ENCODE measurements around the gene PET117. TPM values are rescaled to one million over a fixed set of nuclear protein-coding genes. Genes with fewer than 3 reads are reported as not detected.
"Not testable (repeated sequence)": the region's sequence is repeated elsewhere in the genome, so short reads cannot be mapped to it uniquely, and the experiment has no call there.

PET117 gene
- total and polyA plus RNA-seq, 7 experiments from 2014 or later: 9.0 to 44.7 (median 17.2) TPM

- ATAC-seq: not testable (repeated sequence)
- peak overlapping the region in 8 of 9 donors; percentile 5 to 91 (median 34) for H3K27ac Mint-ChIP-seq
Measured at GRCh38 chr20:18128574-18128973, 9.1 kb upstream of the PET117 start.

GRCh38 chr20:18132663-18133062 is 5.0 kb upstream of the PET117 start:
- H3K27me3 Mint-ChIP-seq: peaks cover 0 to 13% (median 0%) of the 10 kb centered on the region in 5 donors
- H3K27me3 ChIP-seq (ENCODE audit: control insufficient read depth in 2 of 2, insufficient read depth in 2 of 2, low read length in 2 of 2): no peaks in the 10 kb centered on the region
- H3K27ac Mint-ChIP-seq: no peak overlapping the region
- H3K36me3 Mint-ChIP-seq: peaks cover 0 to 9% (median 0%) of the 10 kb centered on the region in 5 donors
- ATAC-seq (no peak), DNase-seq (no peak)
- no peak overlapping the region for H3K4me3 Mint-ChIP-seq
- no peaks in the 10 kb centered on the region for H3K36me3 ChIP-seq (ENCODE audit: control insufficient read depth in 2 of 3, insufficient read depth in 3 of 3, low read length in 3 of 3)
- intact Hi-C loops (cut with micrococcal nuclease): loop anchor here in 1 of 2 donors (10.0 kb wide), 2 partner anchors 628 to 662 kb away; no protein-coding TSS in a partner anchor
- H3K4me3 ChIP-seq (ENCODE audit: low read length): no peak overlapping the region
- POLR2A ChIA-PET: no interaction called here
- no peaks in the 10 kb centered on the region for H3K9me3 ChIP-seq (ENCODE audit: control insufficient read depth in 2 of 3, low read length in 3 of 3)
- CTCF ChIA-PET: no interaction called here
- peaks cover 0 to 12% (median 6%) of the 10 kb centered on the region in 11 donors for H3K9me3 Mint-ChIP-seq
- H3K4me1 Mint-ChIP-seq: peaks cover 6 to 15% (median 12%) of the 10 kb centered on the region in 7 donors
- H3K4me1 ChIP-seq (ENCODE audit: control insufficient read depth in 2 of 2, insufficient read depth in 2 of 2, low read length in 2 of 2): no peaks in the 10 kb centered on the region
- H3K27ac ChIP-seq (ENCODE audit: low read depth, low read length): no peak overlapping the region

More at GRCh38 chr20:18128574-18128973, 9.1 kb upstream of the PET117 start:
- H3K27me3 ChIP-seq (ENCODE audit: control insufficient read depth in 2 of 2, insufficient read depth in 2 of 2, low read length in 2 of 2); CTCF ChIA-PET; H3K4me1 ChIP-seq (ENCODE audit: control insufficient read depth in 2 of 2, insufficient read depth in 2 of 2, low read length in 2 of 2); H3K36me3 ChIP-seq (ENCODE audit: control insufficient read depth in 2 of 3, insufficient read depth in 3 of 3, low read length in 3 of 3); H3K4me1 Mint-ChIP-seq; POLR2A ChIA-PET; H3K9me3 ChIP-seq (ENCODE audit: control insufficient read depth in 2 of 3, low read length in 3 of 3); H3K27ac ChIP-seq (ENCODE audit: low read depth, low read length); H3K4me3 ChIP-seq (ENCODE audit: low read length); intact Hi-C loops (cut with micrococcal nuclease); H3K36me3 Mint-ChIP-seq: not testable (repeated sequence)
- Mint-ChIP-seq H3K27me3 (peaks cover 0 to 21% (median 0%) of the 10 kb centered on the region in 5 donors), H3K9me3 (peaks cover 0 to 15% (median 6%) of the 10 kb centered on the region in 11 donors), H3K4me3 (peak overlapping the region in 3 of 10 donors; percentile 5 to 15 (median 8))
- DNase-seq: peak in 5 of 9 donors; percentile 8 to 30 (median 12)

GRCh38 chr20:18133962-18134361 is 3.7 kb upstream of the PET117 start:
- Histone ChIP-seq H3K9me3 (ENCODE audit: control insufficient read depth in 2 of 3, low read length in 3 of 3) (no peaks in the 10 kb centered on the region), H3K27me3 (ENCODE audit: control insufficient read depth in 2 of 2, insufficient read depth in 2 of 2, low read length in 2 of 2) (no peaks in the 10 kb centered on the region), H3K27ac (ENCODE audit: low read depth, low read length) (no peak overlapping the region), H3K4me1 (ENCODE audit: control insufficient read depth in 2 of 2, insufficient read depth in 2 of 2, low read length in 2 of 2) (peaks cover 3 to 6% of the 10 kb centered on the region in 2 donors), H3K4me3 (ENCODE audit: low read length) (no peak overlapping the region), H3K36me3 (ENCODE audit: control insufficient read depth in 2 of 3, insufficient read depth in 3 of 3, low read length in 3 of 3) (no peaks in the 10 kb centered on the region)
- H3K4me1 Mint-ChIP-seq: peaks cover 6 to 13% (median 10%) of the 10 kb centered on the region in 7 donors
- no peak for DNase-seq
- H3K27me3 Mint-ChIP-seq: peaks cover 0 to 13% (median 0%) of the 10 kb centered on the region in 5 donors
- ATAC-seq: no peak
- H3K9me3 Mint-ChIP-seq: peaks cover 0 to 6% (median 0%) of the 10 kb centered on the region in 11 donors
- ChIA-PET CTCF (interaction anchor here (0.6 kb wide), 1 partner anchor 355 kb away, joined by 4 read pairs; no protein-coding TSS in a partner anchor), POLR2A (no interaction called here)
- peaks cover 0 to 8% (median 0%) of the 10 kb centered on the region in 5 donors for H3K36me3 Mint-ChIP-seq
- intact Hi-C loops (cut with micrococcal nuclease): loop anchor here in 1 of 2 donors (10.0 kb wide), 2 partner anchors 629 to 661 kb away; no protein-coding TSS in a partner anchor
- H3K4me3 Mint-ChIP-seq: no peak overlapping the region
- H3K27ac Mint-ChIP-seq: peak overlapping the region in 1 of 9 donors; percentile 1

- ATAC-seq: no peak
- H3K27ac ChIP-seq (ENCODE audit: low read depth, low read length): peak overlapping the region; percentile 89
- peak overlapping the region; percentile 9 to 92 (median 76) for H3K27ac Mint-ChIP-seq
- H3K4me1 Mint-ChIP-seq: peaks cover 25 to 45% (median 31%) of the 10 kb centered on the region in 7 donors
- H3K27me3 Mint-ChIP-seq: peaks cover 0 to 4% (median 0%) of the 10 kb centered on the region in 5 donors
- ChIA-PET CTCF (interaction anchor here (0.6 to 0.9 kb wide), 2 partner anchors 149 to 565 kb away, joined by 4 to 5 read pairs; no protein-coding TSS in a partner anchor), POLR2A (interaction anchor here (0.6 to 2.0 kb wide), 12 partner anchors 8 to 1914 kb away, joined by 3 to 23 read pairs (median 4); partner anchors contain the start of genes CFAP61, CRNKL1, SEC23B and SNX5)
- H3K36me3 ChIP-seq (ENCODE audit: control insufficient read depth in 2 of 3, insufficient read depth in 3 of 3, low read length in 3 of 3): peaks cover 0 to 8% (median 0%) of the 10 kb centered on the region in 3 experiments
- peaks cover 13 to 15% of the 10 kb centered on the region in 2 donors for H3K4me1 ChIP-seq (ENCODE audit: control insufficient read depth in 2 of 2, insufficient read depth in 2 of 2, low read length in 2 of 2)
- H3K36me3 Mint-ChIP-seq: peaks cover 4 to 14% (median 9%) of the 10 kb centered on the region in 5 donors
- no peaks in the 10 kb centered on the region for H3K9me3 Mint-ChIP-seq
- no peak for DNase-seq
- H3K9me3 ChIP-seq (ENCODE audit: control insufficient read depth in 2 of 3, low read length in 3 of 3): no peaks in the 10 kb centered on the region
- H3K4me3 ChIP-seq (ENCODE audit: low read length): peak overlapping the region; percentile 99
- H3K4me3 Mint-ChIP-seq: peak overlapping the region; percentile 76 to 92 (median 88)
- no peaks in the 10 kb centered on the region for H3K27me3 ChIP-seq (ENCODE audit: control insufficient read depth in 2 of 2, insufficient read depth in 2 of 2, low read length in 2 of 2)
- intact Hi-C loops (cut with micrococcal nuclease): loop anchor here (1.0 to 10.0 kb wide), 6 partner anchors 569 to 1915 kb away; partner anchors contain the start of genes SNRPB2 (in 2 of the 2), CFAP61 (in 1 of the 2), CRNKL1 (in 1 of the 2) and NAA20 (in 1 of the 2)
Measured at GRCh38 chr20:18138266-18138582, 561 bp downstream of the PET117 start.

- H3K27me3 ChIP-seq (ENCODE audit: control insufficient read depth in 2 of 2, insufficient read depth in 2 of 2, low read length in 2 of 2): no peaks in the 10 kb centered on the region
- intact Hi-C loops (cut with micrococcal nuclease): loop anchor here (1.0 to 10.0 kb wide), 6 partner anchors 570 to 1914 kb away; partner anchors contain the start of genes SNRPB2 (in 2 of the 2), CFAP61 (in 1 of the 2), CRNKL1 (in 1 of the 2) and NAA20 (in 1 of the 2)
- Mint-ChIP-seq H3K4me3 (peak overlapping the region; percentile 76 to 92 (median 88)), H3K36me3 (peaks cover 4 to 14% (median 9%) of the 10 kb centered on the region in 5 donors), H3K9me3 (no peaks in the 10 kb centered on the region), H3K4me1 (peaks cover 25 to 48% (median 31%) of the 10 kb centered on the region in 7 donors), H3K27ac (peak overlapping the region; percentile 9 to 92 (median 76)), H3K27me3 (peaks cover 0 to under 1% (median 0%) of the 10 kb centered on the region in 5 donors)
- CTCF ChIA-PET: interaction anchor here (0.9 kb wide), 1 partner anchor 148 kb away, joined by 5 read pairs; no protein-coding TSS in a partner anchor
- POLR2A ChIA-PET: interaction anchor here (0.6 to 2.0 kb wide), 10 partner anchors 7 to 1914 kb away, joined by 3 to 23 read pairs (median 4); partner anchors contain the start of genes CFAP61, CRNKL1, SEC23B and SNX5
- H3K9me3 ChIP-seq (ENCODE audit: control insufficient read depth in 2 of 3, low read length in 3 of 3): no peaks in the 10 kb centered on the region
- H3K36me3 ChIP-seq (ENCODE audit: control insufficient read depth in 2 of 3, insufficient read depth in 3 of 3, low read length in 3 of 3): peaks cover 0 to 11% (median 0%) of the 10 kb centered on the region in 3 experiments
- peak overlapping the region; percentile 89 for H3K27ac ChIP-seq (ENCODE audit: low read depth, low read length)
- DNase-seq (no peak), ATAC-seq (no peak)
- peak overlapping the region; percentile 99 for H3K4me3 ChIP-seq (ENCODE audit: low read length)
- peaks cover 13 to 15% of the 10 kb centered on the region in 2 donors for H3K4me1 ChIP-seq (ENCODE audit: control insufficient read depth in 2 of 2, insufficient read depth in 2 of 2, low read length in 2 of 2)
Measured at GRCh38 chr20:18138639-18139583, 1.2 kb downstream of the PET117 start.

- Mint-ChIP-seq H3K9me3 (no peaks in the 10 kb centered on the region), H3K36me3 (peaks cover 8 to 19% (median 12%) of the 10 kb centered on the region in 5 donors), H3K27ac (peak overlapping the region in 7 of 9 donors; percentile 4 to 76 (median 51)), H3K4me3 (peak overlapping the region; percentile 4 to 92 (median 84)), H3K27me3 (no peaks in the 10 kb centered on the region), H3K4me1 (peaks cover 27 to 56% (median 37%) of the 10 kb centered on the region in 7 donors)
- H3K4me1 ChIP-seq (ENCODE audit: control insufficient read depth in 2 of 2, insufficient read depth in 2 of 2, low read length in 2 of 2): peaks cover 13 to 15% of the 10 kb centered on the region in 2 donors
- DNase-seq (no peak), ATAC-seq (no peak)
- H3K36me3 ChIP-seq (ENCODE audit: control insufficient read depth in 2 of 3, insufficient read depth in 3 of 3, low read length in 3 of 3): peaks cover 0 to 20% (median 0%) of the 10 kb centered on the region in 3 experiments
- H3K27me3 ChIP-seq (ENCODE audit: control insufficient read depth in 2 of 2, insufficient read depth in 2 of 2, low read length in 2 of 2): no peaks in the 10 kb centered on the region
- H3K9me3 ChIP-seq (ENCODE audit: control insufficient read depth in 2 of 3, low read length in 3 of 3): no peaks in the 10 kb centered on the region
- no peak overlapping the region for H3K27ac ChIP-seq (ENCODE audit: low read depth, low read length)
- H3K4me3 ChIP-seq (ENCODE audit: low read length): no peak overlapping the region
- POLR2A ChIA-PET: no interaction called here
- intact Hi-C loops (cut with micrococcal nuclease): loop anchor here (2.0 to 10.0 kb wide), 5 partner anchors 635 to 1913 kb away; partner anchors contain the start of genes SNRPB2 (in 2 of the 2), CFAP61 (in 1 of the 2), CRNKL1 (in 1 of the 2) and NAA20 (in 1 of the 2)
- CTCF ChIA-PET: no interaction called here
Measured at GRCh38 chr20:18139832-18140231, 2.2 kb downstream of the PET117 start.

Measured in naive thymus-derived CD4-positive, alpha-beta T cell (primary cell).